CD1c-positive myeloid dendritic cell (primary cell): Measurements from ENCODE around the gene KCTD2.
"Not testable (repeated sequence)": the region's sequence is repeated elsewhere in the genome, so short reads cannot be mapped to it uniquely, and the experiment has no call there.

ENCODE experiments used
- DNase-seq: peaks from one replicate; pipeline ENCODE4 v3.0.0-alpha.2; 2016; ENCODE audit errors: extremely low spot score

The KCTD2 gene

GRCh38 chr17:75019710-75020109 is 27.3 kb upstream of the KCTD2 start:
- no peak for DNase-seq

- no peak for DNase-seq
Observed at GRCh38 chr17:75020331-75021110, 26.5 kb upstream of the KCTD2 start.

DNA sequence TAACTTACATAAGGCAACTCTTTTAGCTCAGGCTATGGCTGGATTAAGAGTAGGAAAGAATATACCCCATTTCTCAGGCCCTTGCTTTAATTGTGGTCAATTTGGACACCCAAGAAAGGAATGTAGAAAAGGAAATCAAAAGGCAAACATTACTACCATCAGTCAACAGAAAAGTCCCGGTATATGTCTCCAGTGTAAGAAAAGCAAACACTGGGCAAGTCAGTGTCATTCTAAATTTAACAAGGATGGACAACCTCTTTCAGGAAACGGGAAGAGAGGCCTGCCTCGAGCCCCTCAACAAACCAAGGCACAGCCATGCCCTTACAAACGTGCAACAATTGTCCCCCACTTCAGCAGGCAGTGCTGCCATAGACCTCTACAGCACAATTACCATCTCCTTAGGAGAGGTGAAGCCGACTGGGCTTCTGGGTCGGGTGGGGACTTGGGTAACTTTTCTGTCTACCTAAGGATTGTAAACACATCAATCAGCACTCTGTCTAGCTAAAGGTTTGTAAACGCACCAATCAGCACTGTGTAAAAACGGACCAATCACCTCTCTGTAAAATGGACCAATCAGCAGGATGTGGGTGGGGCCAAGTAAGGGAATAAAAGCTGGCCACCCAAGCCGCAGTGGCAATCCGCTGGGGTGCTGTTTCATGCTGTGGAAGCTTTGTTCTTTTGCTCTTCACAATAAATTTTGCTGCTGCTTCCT is 22.2 kb upstream of the KCTD2 start:
- DNase-seq: peak; percentile 4

DNA sequence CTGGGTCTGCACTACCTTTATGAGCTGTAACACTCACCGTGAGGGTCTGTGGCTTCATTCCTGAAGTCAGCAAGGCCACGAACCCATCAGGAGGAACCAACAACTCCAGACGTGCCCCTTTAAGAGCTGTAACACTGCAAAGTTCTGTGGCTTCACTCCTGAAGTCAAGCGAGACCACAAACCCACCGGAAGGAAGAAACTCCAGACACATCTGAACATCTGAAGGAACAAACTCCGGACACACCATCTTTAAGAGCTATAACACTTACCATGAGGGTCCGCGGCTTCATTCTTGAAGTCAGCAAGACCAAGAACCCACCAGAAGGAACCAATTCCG is 21.7 kb upstream of the KCTD2 start:
- not testable (repeated sequence) for DNase-seq

DNA sequence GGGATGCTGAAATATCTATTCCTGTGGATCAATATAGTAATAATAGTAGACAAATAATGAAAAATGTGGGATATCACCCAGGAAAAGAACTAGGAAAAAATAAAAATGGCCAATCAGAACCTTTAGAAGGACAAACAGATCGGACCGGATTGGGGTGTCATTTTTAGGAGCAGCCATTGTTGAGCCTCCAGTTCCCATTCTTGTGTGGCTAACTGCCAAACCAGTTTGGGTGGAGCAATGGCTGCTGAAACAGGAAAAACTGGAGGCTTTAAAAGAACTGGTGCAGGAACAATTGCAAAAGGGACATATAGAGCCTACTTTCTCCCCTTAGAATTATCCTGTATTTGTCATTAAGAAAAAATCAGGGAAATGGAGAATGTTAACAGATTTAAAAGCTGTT is 20.4 kb upstream of the KCTD2 start:
- peak; percentile 41 for DNase-seq

DNA sequence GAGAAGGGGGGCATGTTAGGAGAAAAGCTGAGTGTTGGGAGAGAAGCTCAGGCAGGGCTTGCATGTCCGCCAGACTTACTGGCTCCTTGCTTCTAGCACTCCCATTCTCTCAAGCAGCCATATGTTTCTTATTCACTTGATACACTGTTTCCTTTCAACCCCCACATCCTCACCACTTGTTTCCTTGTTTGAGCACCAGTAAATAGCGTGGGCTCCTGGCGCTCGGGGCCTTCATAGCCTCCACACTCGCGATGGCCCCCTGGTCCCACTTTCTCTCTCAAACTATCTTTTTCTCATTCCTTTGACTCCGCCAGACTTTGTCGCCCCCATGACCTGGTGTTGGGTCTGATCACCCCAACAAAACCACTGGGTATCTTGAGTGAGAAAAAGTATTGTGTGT is 16.9 kb upstream of the KCTD2 start:
- no peak for DNase-seq

GRCh38 chr17:75031972-75032719 is 14.9 kb upstream of the KCTD2 start:
- peak; percentile 82 for DNase-seq

DNA sequence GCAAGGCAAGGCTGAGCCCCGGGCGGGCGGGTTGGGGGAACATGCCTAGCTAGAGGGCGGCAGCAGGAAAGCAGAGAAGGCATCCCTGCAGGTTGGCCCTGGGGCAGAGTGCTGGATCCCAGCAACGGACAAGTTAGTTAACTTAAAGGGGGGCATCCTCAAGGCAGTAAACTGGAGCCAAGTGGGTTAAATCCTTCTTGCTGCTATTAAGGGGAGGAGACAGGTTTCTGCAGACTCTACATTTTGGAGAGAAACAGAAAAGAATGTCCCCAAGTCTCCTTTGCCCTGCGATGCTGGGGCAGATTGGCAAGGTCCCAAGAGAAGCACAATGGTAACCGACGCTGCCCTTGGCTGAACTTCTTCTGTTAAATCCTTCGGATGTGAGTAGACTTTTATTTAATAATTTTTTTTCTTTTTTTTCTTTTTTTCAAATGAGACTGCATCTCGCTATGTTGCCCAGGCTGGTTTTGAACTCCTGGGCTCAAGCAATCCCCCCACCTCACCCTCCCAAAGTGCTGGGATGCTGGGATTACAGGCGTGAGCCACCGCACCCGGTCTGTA is 14.2 kb upstream of the KCTD2 start:
- DNase-seq: no peak

GRCh38 chr17:75033346-75034235 is 13.4 kb upstream of the KCTD2 start:
- peak; percentile 85 for DNase-seq

DNA sequence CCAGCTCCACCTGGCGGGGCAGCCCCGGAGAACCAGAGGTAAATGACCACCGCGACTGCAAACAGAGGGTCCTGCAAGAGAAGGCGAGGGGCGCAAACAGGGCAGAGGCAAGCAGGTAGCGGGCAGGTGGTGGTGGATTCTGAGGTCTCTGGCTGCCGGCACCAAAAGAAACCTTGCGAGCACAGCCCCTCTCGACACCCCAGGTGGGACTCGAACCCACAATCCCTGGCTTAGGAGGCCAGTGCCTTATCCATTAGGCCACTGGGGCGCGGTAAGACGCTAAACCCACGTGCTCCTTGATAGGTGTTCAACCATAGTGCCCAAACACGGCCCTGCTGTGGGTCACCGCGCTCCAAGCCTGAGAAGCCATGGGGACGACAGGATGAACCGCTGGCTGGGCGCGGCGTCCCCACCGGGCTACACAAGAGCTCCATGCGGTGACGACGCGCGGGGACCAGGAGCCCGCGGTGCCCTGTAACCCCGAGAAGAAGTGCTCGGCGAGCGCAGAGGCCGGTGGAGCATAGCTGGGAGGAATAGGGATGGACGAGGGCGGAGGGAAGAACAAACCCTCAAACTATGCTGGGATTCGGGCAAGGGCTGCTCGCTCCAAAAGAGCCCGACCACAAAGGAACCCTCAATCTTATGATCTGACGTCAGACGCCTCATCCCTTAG is 12.7 kb upstream of the KCTD2 start:
- peak; percentile 69 for DNase-seq

- DNase-seq: peak; percentile 76
Observed at GRCh38 chr17:75036643-75037268, 10.3 kb upstream of the KCTD2 start.

GRCh38 chr17:75039238-75039637 is 7.8 kb upstream of the KCTD2 start:
- peak; percentile 5 for DNase-seq

DNA sequence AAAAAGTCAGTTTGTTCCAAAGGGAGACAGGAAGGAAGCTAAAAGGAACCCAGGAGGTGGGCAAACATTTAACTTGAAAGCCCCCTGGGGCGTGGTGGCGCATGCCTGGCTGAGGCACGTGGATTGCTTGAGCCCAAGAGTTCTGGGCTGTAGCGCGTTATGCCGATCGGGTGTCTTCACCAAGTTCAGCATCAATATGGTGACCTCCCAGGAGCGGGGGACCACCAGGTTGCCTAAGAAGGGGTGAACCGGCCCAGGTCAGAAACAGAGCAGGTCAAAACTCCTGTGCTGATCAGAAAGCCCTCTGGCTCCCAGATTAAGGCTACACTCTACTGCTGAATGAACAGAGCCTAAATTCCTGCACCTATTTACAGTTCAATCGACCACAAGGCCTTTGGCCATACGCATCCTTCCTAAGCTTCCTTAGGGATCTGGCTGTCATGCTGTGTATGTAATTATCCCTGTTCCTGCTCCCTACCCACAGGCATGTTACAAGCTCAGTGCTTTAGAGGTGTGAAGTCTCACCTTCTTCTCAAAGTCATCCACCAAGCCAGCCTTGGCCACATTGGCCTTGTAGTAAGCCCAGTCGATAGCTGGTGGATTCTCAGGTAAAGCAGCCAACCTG is 5.3 kb upstream of the KCTD2 start:
- no peak for DNase-seq

DNA sequence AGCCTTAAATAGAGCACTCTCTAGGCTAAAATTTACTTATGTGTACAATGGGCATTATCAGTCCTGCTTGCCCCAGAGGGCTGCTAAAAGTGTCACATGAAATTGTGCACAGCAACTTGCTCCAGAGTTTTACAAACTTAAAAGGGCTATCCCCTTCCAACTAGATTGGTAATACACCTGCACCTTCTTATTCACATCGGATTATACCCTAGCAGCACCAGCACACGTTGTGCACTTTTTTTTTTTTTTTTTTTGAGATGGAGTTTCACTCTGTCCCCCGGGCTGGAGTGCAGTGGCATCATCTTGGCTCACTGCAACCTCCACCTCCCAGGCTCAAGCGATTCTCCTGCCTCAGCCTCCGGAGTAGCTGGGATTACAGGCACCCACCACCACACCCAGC is 3.2 kb upstream of the KCTD2 start:
- DNase-seq: not testable (repeated sequence)

GRCh38 chr17:75044716-75045115 is 2.3 kb upstream of the KCTD2 start:
- DNase-seq: no peak

GRCh38 chr17:75045946-75046406 is 1.0 kb upstream of the KCTD2 start:
- DNase-seq: not testable (repeated sequence)

DNA sequence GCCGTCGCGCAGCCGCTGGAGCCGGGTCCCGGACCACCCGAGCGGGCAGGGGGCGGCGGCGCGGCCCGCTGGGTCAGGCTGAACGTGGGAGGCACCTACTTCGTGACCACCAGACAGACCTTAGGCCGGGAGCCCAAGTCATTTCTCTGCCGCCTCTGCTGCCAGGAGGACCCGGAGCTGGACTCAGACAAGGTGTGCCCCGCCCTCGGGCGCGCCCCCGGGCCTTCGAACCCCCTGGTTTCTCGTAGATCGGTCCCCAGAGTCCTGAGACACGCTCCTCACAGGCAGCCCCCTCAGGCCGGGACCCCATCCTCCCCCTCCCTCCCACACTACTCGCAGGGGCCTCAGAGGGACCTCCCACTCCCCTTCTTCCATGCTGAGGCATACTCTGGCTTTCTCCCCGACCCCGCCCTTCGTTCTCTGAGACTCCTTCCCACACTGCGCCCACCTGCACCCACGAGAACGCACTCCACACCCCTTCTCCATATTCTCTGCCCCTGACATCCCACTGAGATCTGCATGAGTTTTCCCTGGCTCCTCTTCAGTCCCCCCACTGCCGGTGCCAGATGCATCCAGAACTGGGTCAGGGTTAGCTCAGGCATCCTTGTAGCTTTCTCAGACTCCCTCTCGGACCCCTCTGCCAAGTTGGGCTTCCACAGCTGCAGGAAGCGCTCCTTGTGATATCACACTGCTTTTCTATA is 523 bp downstream of the KCTD2 start:
- peak; percentile 20 for DNase-seq

DNA sequence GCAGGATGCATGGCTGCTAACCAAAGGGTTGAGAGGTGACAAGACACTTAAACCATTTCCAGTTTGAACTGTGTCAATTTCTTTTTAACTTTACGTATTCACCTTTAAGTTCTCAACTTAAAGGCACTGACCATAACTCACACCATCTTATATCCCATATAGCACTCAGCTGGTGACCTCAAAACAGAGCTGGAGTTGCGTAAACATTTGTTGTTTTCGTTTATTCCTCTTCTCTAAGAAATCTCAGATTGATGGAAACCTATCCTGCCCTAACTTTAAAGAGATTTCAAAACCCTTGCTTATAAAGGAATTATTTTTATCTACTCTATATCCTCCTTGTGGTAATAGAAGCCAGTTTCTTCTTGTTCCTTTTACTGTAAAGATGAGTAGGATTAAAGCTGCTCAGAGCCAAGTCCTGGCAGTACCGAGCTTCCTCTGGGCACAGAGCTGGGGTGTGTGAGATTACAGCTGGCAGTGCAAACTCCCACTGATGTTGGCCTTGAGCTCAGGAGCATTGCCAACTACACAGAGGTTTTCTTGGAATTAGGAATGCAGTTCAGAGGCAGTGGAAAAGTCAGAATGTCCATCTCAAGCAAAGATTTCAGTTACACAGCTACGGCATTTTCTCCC is 1.3 kb downstream of the KCTD2 start:
- peak; percentile 26 for DNase-seq

DNA sequence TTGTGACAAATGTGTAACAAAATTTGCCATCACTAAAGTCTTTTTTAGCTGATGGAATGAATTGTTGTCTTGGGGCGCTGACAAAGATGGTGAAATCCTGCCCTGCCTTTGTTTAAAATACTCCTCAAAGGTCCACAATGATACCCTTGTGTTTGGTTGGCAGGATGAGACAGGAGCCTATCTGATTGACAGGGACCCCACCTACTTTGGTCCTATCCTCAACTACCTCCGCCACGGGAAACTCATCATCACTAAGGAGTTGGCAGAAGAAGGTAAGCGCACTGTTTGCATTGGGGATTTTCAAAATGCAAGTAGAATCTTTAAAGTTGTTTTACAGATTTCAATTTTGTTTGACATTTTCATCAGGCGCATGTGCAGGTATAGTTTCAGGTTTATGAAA is 2.0 kb downstream of the KCTD2 start:
- DNase-seq: no peak
